Femur (tissue), 1 donor: ENCODE measurements around the gene YAF2.

Experiments used
- DNase-seq: peaks from one replicate; pipeline ENCODE4 v3.0.0-alpha.2; 2017

Gene YAF2

DNA sequence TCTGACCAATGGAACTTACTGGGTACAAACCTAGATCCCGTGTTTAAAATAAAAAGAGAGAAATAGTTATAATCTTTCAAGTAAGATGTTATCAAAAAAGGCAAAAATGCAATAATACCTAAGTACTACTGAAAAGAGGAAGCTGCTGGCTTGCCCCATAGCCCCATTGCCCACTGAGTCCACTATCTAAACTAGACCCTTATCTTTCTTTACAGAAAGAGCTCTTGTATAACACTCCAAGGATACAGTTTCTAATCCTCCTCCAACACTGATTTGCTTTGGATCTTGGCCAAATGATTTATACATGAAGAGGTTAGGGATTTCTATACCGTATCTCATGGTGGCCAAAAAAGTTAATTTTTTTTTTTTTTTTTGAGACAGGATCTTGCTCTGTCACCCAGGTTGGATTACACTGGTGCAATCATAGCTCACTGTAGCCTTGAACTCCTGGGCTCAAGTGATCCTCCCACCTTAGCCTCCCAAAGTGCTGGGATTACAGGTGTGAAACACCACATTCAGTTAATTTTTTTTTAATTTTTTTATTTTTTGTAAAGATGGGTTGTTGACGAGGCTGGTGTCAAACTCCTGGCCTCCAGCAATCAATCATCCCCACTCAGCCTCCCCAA is 96.0 kb downstream of the YAF2 start:
- DNase-seq, result no peak

DNA sequence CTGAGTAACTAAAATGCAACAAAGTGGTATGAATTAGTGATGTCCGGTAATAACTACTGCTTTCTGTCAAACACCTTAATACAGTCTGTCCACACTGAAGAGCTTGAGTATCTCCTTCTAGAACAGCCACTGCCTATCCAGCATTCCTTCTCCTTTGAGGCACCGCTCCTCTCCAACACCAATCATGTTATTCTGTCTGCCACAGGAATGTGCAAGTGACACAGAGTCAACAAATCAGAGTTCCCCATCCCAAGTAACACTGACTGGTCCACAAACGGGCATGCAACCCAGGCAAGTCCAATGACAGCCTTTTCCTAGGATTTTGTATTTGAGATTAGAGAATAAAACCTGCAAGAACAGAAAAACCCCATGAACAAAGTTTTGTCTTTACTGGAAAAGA is 97.1 kb downstream of the YAF2 start:
- no peak for DNase-seq

- no peak for DNase-seq
Measured at GRCh38 chr12:42135259-42135814, 102.7 kb downstream of the YAF2 start.

- DNase-seq, result no peak
Measured at GRCh38 chr12:42130672-42131402, 107.2 kb downstream of the YAF2 start.

DNA sequence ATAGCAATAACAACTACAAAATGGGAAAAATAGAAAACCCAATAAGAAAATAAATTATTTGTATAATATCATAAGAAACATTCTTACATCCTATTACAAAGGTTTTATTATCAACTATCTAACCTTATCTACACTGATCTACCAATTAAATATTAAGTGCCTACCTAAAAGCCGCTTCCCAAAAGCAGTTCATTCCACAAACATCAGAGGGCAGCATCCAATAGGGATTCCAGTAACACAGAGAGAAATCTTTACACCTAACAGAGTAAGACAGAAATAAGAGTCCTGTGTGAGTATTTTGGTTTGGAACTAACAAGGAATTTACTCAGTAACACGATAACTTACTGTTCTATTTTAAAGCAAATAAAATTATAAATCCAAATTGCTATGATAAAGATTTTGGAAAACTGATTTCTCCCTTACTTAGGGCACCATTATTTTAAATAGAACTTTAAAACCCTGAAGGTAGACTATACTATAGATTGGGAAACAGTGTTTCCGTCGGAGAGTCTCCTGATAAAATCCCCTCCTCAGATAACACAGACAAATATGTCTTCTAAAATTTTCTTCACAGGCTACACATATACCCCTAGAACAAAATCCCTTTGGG is 108.3 kb downstream of the YAF2 start:
- DNase-seq, result peak; percentile 30

GRCh38 chr12:42128888-42129287 is 109.2 kb downstream of the YAF2 start:
- DNase-seq, result no peak

DNA sequence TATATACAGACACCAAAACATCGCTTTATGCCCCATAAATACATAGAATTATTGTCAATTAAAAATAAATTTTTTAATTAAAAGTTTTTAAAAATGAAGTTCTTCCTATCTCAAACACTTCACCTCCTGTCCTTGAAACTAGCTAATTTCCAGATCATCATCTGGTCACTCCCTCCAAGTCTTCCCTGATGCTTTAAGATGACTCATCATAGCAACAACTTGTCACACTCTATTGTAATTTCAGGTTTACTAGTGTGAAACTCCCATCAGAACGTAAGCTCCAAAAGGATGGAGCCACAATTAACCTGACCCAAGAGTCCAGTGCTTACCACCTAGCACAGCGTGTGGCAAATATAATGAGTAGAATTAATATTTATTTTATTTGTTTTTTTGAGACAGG is 109.7 kb downstream of the YAF2 start:
- DNase-seq, result no peak

DNA sequence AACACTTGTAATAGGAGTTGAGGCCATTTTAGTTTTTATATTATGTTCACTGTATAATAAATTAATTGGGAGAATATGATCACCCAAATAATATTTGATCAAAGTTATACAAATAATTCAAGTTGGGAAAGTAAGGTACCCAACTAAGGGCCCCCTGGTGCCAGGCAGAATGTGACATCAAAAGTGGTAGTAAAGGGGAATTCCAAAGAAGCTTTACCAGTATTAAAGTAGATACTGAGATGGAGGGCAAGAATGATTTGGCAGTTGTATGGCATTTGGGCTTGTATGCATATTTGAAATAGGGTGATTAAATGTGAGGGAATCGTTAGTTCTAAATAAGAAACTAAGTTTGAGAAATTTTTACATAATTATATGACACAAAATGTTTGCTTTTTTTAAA is 111.1 kb downstream of the YAF2 start:
- DNase-seq, result no peak

DNA sequence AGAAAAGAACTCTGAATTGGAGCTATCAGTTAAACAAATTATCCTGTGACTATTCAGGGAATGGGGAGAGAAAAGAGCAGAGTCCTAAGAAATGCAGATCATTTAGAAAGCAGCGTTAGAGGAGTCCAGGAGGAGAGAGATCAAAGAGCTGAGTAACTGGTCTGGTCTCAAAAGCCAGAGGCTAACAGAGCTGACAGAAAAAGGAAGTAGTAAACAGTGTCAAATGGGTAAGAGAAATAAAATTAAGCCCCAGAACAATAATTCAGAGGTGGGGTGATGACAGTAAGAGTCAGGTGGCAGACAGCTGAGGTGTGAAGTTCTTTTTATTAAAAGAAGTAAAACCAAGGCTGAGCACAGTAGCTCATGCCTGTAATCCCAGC is 112.7 kb downstream of the YAF2 start:
- DNase-seq, result no peak

DNA sequence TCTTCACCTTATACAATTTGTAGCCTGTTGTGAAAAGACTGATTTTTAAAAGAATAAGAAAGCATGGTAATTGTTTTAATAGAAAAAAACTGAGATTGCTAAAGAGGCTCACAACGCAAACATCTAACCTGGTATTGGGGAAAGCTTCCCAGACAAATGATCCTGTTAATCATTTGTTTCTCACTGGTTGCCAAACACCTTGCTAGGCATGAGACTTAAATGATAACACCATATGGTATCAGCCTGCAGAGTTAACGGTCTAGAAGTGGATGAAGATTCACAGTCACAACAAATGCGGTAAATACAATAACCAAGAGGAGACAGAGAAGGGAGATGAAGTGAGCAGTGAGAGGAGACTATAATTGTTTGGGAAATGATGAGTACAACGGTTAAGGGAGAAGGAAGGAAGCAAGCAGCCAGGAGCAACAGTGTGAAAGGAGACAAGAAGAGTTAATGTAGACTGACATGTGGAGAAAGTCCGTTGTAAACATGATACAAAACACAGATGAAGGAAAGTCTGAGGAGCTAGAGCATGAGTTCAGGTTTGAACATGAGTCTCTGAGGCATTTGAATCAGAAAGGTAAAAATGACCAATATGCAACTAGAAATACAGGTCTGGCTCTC is 113.2 kb downstream of the YAF2 start:
- no peak for DNase-seq

- no peak for DNase-seq
Measured at GRCh38 chr12:42119085-42119633, 118.9 kb downstream of the YAF2 start.

DNA sequence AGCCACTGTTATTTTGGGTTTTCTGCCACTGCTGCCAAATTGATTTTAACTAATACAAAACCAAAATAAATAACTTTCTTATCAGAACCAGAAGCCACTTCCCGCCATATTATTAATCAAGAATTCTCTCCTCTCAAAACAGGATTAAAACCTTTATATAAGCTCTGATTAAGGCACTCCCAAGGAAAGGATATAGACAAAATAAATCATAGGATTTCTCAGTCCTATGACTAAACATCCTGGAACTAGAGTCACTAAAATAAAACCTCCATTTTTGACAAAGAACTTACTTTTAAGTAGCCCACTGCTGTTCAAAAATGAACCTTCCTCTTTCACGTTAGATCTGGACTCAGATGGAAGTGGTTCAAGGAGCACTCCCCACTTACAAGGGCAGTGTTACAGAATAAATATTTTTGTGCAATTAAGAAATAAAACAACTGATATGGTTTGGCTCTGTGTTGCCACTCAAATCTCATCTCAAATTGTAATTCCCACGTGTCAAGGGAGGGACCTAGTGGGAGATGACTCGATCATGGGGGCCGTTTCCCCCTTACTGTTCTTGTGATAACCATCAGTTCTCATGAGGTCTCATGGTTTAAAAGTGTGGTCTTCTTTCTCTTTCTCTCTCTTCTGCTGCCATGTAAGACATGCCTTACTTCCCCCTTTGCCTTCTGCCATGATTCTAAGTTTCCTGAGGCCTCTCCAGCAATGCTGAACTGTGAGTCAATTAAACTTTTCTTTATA is 119.7 kb downstream of the YAF2 start:
- no peak for DNase-seq

DNA sequence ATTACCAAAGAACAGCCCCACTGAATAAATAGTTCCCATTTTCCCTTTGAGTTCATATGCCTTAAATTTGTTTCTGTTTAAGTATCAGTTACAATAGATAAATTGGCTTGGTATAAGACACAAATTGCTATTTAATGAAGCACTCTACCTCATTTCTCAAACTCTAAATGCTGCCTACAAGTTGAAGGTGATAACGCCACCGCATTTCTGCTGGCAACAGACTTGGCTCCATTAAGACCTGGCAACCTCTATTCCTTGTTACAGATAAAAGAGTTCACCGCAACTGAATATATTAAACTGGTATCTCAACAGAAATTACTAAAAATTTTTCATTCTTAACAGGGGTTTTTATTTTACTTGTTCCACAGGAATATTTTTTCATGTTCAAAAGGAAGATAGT is 129.0 kb downstream of the YAF2 start:
- no peak for DNase-seq
